OCI-LY7 (cell line): ENCODE results near the gene RRAS. TPM values are rescaled to one million over a fixed set of nuclear protein-coding genes. Genes with fewer than 3 reads are reported as not detected.

Source experiments
- BruUV-seq: library from RNA; stranded (reverse); fragments of 400-500 nt; replicated peaks from 2 replicates; lab custom pipeline; 2021; lab: Mats Ljungman, UMichigan
- CTCF ChIA-PET: fragments of 300-600 bp; sonication (Branson Sonifier 250); formaldehyde crosslinking; loops from one replicate; lab custom pipeline; 2022; ENCODE audit warnings: antibody characterized with exemption; ENCODE audit not compliant: unreplicated experiment; lab: Charles Lee
- POLR2A ChIA-PET: fragments of 300-600 bp; sonication (Branson Sonifier 250); formaldehyde crosslinking; loops from one replicate; lab custom pipeline; 2022; ENCODE audit warnings: antibody characterized with exemption; lab: Charles Lee
- DNase-seq: peaks from one replicate; pipeline ENCODE4 v3.0.0-alpha.2; 2015; ENCODE audit warnings: low spot score
- H2AFZ ChIP-seq: fragments of 200-600 bp; sonication (generic), shearing (Covaris generic); 2 replicates; pipeline ENCODE4 v1.6.1; 2014; ENCODE audit warnings: mild to moderate bottlenecking, antibody characterized with exemption, low read length, moderate library complexity
- H3K27ac ChIP-seq: fragments of 200-600 bp; sonication (generic); 2 replicates; pipeline ENCODE4 v1.5.1; 2014; ENCODE audit warnings: mixed run types, low read depth, mild to moderate bottlenecking, moderate library complexity, low read length, inconsistent platforms; ENCODE audit not compliant: poor library complexity, severe bottlenecking
- H3K36me3 ChIP-seq: fragments of 200-600 bp; sonication (generic); 2 replicates; pipeline ENCODE4 v1.6.1; 2014; ENCODE audit warnings: mild to moderate bottlenecking, antibody characterized with exemption, low read length, moderate library complexity, mixed read lengths; ENCODE audit not compliant: insufficient read depth
- H3K4me1 ChIP-seq: fragments of 200-600 bp; sonication (generic); 2 replicates; pipeline ENCODE4 v1.5.1; 2014; ENCODE audit warnings: mild to moderate bottlenecking, low read length; ENCODE audit not compliant: insufficient read depth, poor library complexity, severe bottlenecking
- H3K4me2 ChIP-seq: fragments of 200-600 bp; sonication (generic); 2 replicates; pipeline ENCODE4 v1.6.1; 2014; ENCODE audit warnings: mild to moderate bottlenecking, low read length
- H3K4me3 ChIP-seq: fragments of 200-600 bp; sonication (generic); 2 replicates; pipeline ENCODE4 v1.5.1; 2014; ENCODE audit warnings: mild to moderate bottlenecking, low read depth, low read length; ENCODE audit not compliant: poor library complexity, severe bottlenecking
- H3K79me2 ChIP-seq: fragments of 200-600 bp; sonication (generic); 2 replicates; pipeline ENCODE4 v1.6.1; 2016; ENCODE audit warnings: low read depth, mild to moderate bottlenecking, low read length, moderate library complexity, mixed read lengths; ENCODE audit not compliant: insufficient read depth
- H3K9me2 ChIP-seq: fragments of 200-600 bp; sonication (generic); 2 replicates; pipeline ENCODE4 v1.6.1; 2016; ENCODE audit warnings: mild to moderate bottlenecking, low read length, mixed read lengths; ENCODE audit not compliant: insufficient read depth
- H3K9me3 ChIP-seq: fragments of 200-600 bp; sonication (generic); 2 replicates; pipeline ENCODE4 v1.6.1; 2014; ENCODE audit warnings: mild to moderate bottlenecking, mixed run types, low read length, mixed read lengths
- H4K20me1 ChIP-seq: fragments of 200-600 bp; sonication (generic); 2 replicates; pipeline ENCODE4 v1.6.1; 2014; ENCODE audit warnings: mild to moderate bottlenecking, antibody characterized with exemption, low read length, moderate library complexity, mixed read lengths; ENCODE audit not compliant: insufficient read depth
- EZH2phosphoT487 ChIP-seq: fragments of 200-600 bp; sonication (generic); IDR thresholded peaks from 2 replicates; pipeline ENCODE4 v1.6.1; 2018; ENCODE audit warnings: low read depth, borderline replicate concordance, mild to moderate bottlenecking, mixed run types, antibody characterized with exemption, low read length, moderate library complexity, mixed read lengths
- intact Hi-C: fragments of 100-400 bp; cut with micrococcal nuclease; formaldehyde crosslinking; loops from one replicate; pipeline ENCODE4 v1.10.0; 2022; ENCODE audit not compliant: unreplicated experiment
- total RNA-seq, 2 experiments: library from RNA; depleted of rRNA in 1 of 2; stranded (reverse); fragments of >200 nt in 1 of 2; shearing (Covaris generic) in 1 of 2; gene quantifications; 2 replicates each; pipeline ENCODE4 v1.2.3, GENCODE V29; 2014 to 2022
- TF ChIP-seq, protein P1 (sequence below): fragments of 200-600 bp; sonication (generic); conservative IDR thresholded peaks from 2 replicates; pipeline ENCODE4 v1.5.1; 2014; ENCODE audit warnings: mild to moderate bottlenecking, antibody characterized with exemption, low read length, moderate library complexity, mixed read lengths

RRAS gene
- total RNA-seq, 2 experiments from 2014 or later: 4.7 to 5.5 TPM

DNA sequence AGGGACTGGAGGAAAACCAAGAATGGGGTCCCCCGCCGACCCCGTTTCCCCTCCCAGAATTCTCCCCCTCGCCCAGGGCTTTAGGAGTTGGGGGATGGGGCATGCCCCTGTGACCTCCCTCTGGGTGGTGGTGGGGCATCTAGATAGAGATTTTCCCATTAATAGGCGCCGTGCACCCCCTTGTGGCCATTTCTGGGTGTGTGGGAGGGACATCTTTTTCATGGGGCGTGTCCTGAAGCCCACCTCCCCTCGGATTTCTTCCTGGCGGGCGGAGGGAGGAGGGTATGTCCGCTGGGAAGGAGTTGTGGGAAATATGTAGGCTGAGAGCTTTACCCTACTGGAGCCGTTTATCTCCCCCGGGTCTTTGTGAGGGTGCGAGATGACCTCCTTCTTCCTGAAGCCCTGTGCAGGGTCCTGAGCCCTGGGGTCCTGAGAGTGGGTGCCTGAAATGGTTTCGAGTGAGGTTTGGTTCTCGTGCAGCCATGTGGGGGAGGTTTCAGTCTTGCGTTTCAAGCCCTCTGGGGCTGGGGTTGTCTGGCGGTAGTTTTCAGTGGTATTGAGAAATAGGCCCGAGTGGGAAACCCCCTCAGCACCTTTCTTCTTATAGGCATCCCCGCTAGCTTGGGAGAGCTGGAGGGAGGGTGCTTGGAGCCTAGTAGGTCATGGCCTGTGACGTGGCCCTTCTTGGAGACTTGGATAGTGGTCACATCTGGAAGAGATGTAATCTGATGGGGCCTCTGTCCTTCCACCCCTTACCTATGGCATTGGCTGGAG lies 38.1 kb upstream of the RRAS start:
- Histone ChIP-seq H3K27ac (peak overlapping the region; percentile 84), H3K79me2 (peaks cover 56% of the 10 kb centered on the region), H3K4me3 (peak overlapping the region; percentile 96), H3K4me2 (peak overlapping the region; percentile 95), H4K20me1 (0 out of 2 replicates have a peak, but pooled peaks cover 10% of the 10 kb centered on the region), H3K4me1 (peaks cover 47% of the 10 kb centered on the region), H3K9me2 (no peaks in the 10 kb centered on the region), H3K9me3 (no peaks in the 10 kb centered on the region), H2AFZ (no peak overlapping the region), H3K36me3 (peaks cover 43% of the 10 kb centered on the region)
- CTCF ChIA-PET: no interaction called here
- BruUV-seq: TSS peak; percentile 49
- TF ChIP-seq EZH2phosphoT487: no peak
- TF ChIP-seq, protein P1, sequence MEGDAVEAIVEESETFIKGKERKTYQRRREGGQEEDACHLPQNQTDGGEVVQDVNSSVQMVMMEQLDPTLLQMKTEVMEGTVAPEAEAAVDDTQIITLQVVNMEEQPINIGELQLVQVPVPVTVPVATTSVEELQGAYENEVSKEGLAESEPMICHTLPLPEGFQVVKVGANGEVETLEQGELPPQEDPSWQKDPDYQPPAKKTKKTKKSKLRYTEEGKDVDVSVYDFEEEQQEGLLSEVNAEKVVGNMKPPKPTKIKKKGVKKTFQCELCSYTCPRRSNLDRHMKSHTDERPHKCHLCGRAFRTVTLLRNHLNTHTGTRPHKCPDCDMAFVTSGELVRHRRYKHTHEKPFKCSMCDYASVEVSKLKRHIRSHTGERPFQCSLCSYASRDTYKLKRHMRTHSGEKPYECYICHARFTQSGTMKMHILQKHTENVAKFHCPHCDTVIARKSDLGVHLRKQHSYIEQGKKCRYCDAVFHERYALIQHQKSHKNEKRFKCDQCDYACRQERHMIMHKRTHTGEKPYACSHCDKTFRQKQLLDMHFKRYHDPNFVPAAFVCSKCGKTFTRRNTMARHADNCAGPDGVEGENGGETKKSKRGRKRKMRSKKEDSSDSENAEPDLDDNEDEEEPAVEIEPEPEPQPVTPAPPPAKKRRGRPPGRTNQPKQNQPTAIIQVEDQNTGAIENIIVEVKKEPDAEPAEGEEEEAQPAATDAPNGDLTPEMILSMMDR: peak; percentile 86
- intact Hi-C loops: loop anchor here (2.0 to 10.0 kb wide), 4 partner anchors 87 to 1041 kb away; partner anchors contain the start of genes DBP and PRR12
- POLR2A ChIA-PET: no interaction called here
- peak; percentile 85 for DNase-seq

- Histone ChIP-seq H3K4me1 (peaks cover 54% of the 10 kb centered on the region), H3K27ac (peak within 1 kb of the TSS; percentile 84), H3K9me3 (no peaks in the 10 kb centered on the region), H3K9me2 (no peaks in the 10 kb centered on the region), H3K4me3 (peak within 1 kb of the TSS; percentile 96), H3K79me2 (peaks cover 53% of the 10 kb centered on the region), H4K20me1 (0 out of 2 replicates have a peak, but pooled peaks cover 9% of the 10 kb centered on the region), H3K36me3 (peaks cover 36% of the 10 kb centered on the region), H3K4me2 (peak within 1 kb of the TSS; percentile 95), H2AFZ (peak within 1 kb of the TSS; percentile 9; the same call in 1 of the 2 replicates)
- ChIA-PET POLR2A (interaction anchor here (0.5 to 1.3 kb wide), 2 partner anchors 10 to 29 kb away, joined by 4 to 5 read pairs; no protein-coding TSS in a partner anchor), CTCF (interaction anchor here (0.6 kb wide), 2 partner anchors 150 to 164 kb away, joined by 3 to 6 read pairs; partner anchors contain the start of gene RCN3)
- peak; percentile 72 for DNase-seq
- BruUV-seq: no TSS peak
- TF ChIP-seq, protein P1: no peak
- no peak for TF ChIP-seq EZH2phosphoT487
- intact Hi-C loops: loop anchor here (2.0 to 10.0 kb wide), 4 partner anchors 87 to 1040 kb away; partner anchors contain the start of genes DBP and PRR12
These were observed 37.4 kb upstream of the RRAS start, which contains the start of gene PRMT1 for GRCh38 chr19:49677231-49677900. PRMT1 (plus strand) TSS chr19:49677271; CDS start chr19:49677281, 10 bp downstream.
